Epithelial cell of alveolus of lung (primary cell): ENCODE results near the gene SYTL5. TPM values are rescaled to one million over a fixed set of nuclear protein-coding genes. Genes with fewer than 3 reads are reported as not detected.

Experiments
- total RNA-seq: library from RNA; depleted of rRNA; stranded (reverse); fragments of >200 nt; gene quantifications from 2 replicates; pipeline ENCODE4 v1.2.1, GENCODE V29; 2015

SYTL5 gene
- total RNA-seq: 0.65 and 1.4 TPM in 2 replicates

DNA sequence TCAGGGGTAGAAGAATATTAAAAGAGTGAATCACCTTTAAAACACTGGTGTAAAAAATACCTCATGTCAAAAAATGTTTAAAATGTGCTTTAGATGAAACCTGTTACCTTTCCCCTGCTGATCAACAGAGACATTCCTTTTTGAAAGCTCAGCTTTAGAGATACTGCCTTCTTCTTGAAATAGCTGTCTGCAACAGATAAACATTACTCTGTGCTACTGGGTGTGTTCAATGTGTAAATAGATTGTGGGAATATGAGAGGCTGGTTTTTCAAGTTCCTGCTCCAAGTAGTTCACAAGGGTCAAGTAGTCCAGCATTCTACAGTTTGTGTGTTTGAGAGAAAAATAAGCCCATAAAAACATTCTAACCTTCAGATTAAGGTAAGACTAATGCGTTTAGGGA, at the start of gene SYTL5:
SYTL5 (plus strand) TSS at position 263 of the 400 bp plus-strand sequence. CDS start 27,337 bp downstream, outside the sequence.

Other genes with a start within 250 kb of the SYTL5 start
- gene CYBB, start 226.5 kb upstream of the SYTL5 start, total RNA-seq: not detected in 2 replicates
- 32.3 and 35.9 TPM in 2 replicates for gene DYNLT3, start 159.0 kb upstream of the SYTL5 start, total RNA-seq
- gene SRPX, start 214.3 kb downstream of the SYTL5 start, total RNA-seq: 117 and 186 TPM in 2 replicates